SK-MEL-5 (cell line): ENCODE measurements around the gene COL16A1. TPM values are rescaled to one million over a fixed set of nuclear protein-coding genes. Genes with fewer than 3 reads are reported as not detected.

Experiments
- DNase-seq: peaks from one replicate; pipeline ENCODE4 v3.0.0-alpha.2; 2016; ENCODE audit warnings: low read depth, low spot score
- in situ Hi-C: cut with HindIII; loops from 2 replicates; pipeline ENCODE4 v1.10.0; 2016; ENCODE audit warnings: low sequenced_read_pairs, high pct_unique_total_duplicates, low pct_unique_long_range_greater_than_20kb
- total RNA-seq: library from RNA; depleted of rRNA; stranded (reverse); fragments of >200 nt; shearing (Covaris generic); gene quantifications from 2 replicates; pipeline ENCODE4 v1.2.3, GENCODE V29; 2014; rRNA removed

The COL16A1 gene
- total RNA-seq, 1 experiment from 2014 or later, result 5.6 TPM

GRCh38 chr1:31609514-31610118, 94.2 kb downstream of the COL16A1 start:
- no peak for DNase-seq
- in situ Hi-C loops, result no loop called here

- in situ Hi-C loops, result no loop called here
- DNase-seq, result no peak
Observed at GRCh38 chr1:31607360-31607759, 96.5 kb downstream of the COL16A1 start.

DNA sequence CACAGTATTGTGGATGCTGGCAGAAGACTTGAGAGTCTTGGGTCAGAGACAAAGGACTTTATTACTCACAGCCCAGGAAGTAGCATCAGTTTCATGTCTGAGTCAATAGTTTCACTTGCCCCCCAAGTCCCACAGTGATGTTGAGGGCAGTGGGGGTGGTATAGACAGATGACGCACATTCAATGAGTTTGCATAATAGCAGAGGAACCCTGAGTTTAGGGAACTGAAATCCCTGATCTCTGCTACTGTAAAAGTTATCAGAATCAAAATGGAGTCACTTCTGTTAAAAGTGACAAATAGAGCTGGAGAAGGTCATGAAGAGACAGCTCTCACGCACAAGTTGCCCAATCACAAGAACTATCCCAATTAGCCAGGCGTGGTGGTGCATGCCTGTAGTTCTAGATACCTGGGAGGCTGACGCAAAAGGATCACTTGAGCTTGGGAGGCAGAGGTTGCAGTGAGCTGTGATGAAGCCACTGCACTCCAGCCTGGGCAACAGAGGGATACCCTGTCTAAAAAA, 97.8 kb downstream of the COL16A1 start:
- DNase-seq, result no peak
- in situ Hi-C loops, result no loop called here

Other genes with a start within 250 kb of the COL16A1 start
- gene TINAGL1, start 127.5 kb downstream of the COL16A1 start, total RNA-seq, result 0.13 TPM in 1 of 2 replicates, not detected in the other
- not detected in 2 replicates for gene HCRTR1, start 86.3 kb downstream of the COL16A1 start, total RNA-seq
- gene PEF1, start 59.1 kb downstream of the COL16A1 start, total RNA-seq, result 45.7 and 49.4 TPM in 2 replicates
- gene ADGRB2, start 60.3 kb upstream of the COL16A1 start, total RNA-seq, result 4.2 and 4.4 TPM in 2 replicates
- 1.4 and 1.5 TPM in 2 replicates for gene SPOCD1, start 112.0 kb upstream of the COL16A1 start, total RNA-seq
- 502 and 606 TPM in 2 replicates for gene PTP4A2, start 234.4 kb upstream of the COL16A1 start, total RNA-seq